ENCODE results near the gene SUN2.

DNA sequence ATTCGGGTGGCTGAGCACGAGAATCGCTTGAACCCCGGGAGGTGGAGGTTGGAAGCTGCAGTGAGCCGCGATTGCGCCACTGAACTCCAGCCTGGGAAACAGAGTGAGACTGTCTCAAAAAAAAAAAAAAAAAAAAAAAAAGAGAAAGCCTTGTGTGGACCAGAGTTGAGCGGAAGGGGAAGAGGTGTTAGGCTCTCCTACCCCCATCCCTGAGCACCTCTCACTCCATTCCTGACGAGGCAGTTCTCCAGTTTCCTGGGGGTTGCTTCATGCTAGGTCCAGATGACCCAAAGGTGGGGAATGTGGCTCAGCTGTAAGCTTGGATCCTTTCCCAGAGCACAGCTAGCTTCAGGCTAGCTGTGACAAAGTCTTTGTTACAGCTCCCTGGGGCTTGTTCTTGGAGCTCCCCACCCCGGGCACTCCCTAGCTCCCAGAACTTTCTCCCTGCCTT, 46.9 kb upstream of the SUN2 start:
- TF ChIP-seq CTCF (IDR thresholded peaks at IDR 0.05) (no peak), POLR2A (IDR thresholded peaks at IDR 0.05) (no peak)

Data from uterus (tissue), 2 donors.